Caki2 (cell line): ENCODE data around the gene TENM4. TPM values are rescaled to one million over a fixed set of nuclear protein-coding genes. Genes with fewer than 3 reads are reported as not detected.

ENCODE experiments used
- DNase-seq: peaks from one replicate; pipeline ENCODE4 v3.0.0-alpha.2; 2015; ENCODE audit warnings: low read depth
- in situ Hi-C: cut with HindIII; loops from 2 replicates; pipeline ENCODE4 v1.10.0; 2016; ENCODE audit warnings: low sequenced_read_pairs, low pct_unique_long_range_greater_than_20kb, mixed read lengths
- total RNA-seq: library from RNA; depleted of rRNA; stranded (reverse); fragments of >200 nt; shearing (Covaris generic); gene quantifications from 2 replicates; pipeline ENCODE4 v1.2.3, GENCODE V29; 2014; ENCODE audit warnings: low replicate concordance

The TENM4 gene
- total RNA-seq, 1 experiment from 2014 or later, result 0.17 TPM

DNA sequence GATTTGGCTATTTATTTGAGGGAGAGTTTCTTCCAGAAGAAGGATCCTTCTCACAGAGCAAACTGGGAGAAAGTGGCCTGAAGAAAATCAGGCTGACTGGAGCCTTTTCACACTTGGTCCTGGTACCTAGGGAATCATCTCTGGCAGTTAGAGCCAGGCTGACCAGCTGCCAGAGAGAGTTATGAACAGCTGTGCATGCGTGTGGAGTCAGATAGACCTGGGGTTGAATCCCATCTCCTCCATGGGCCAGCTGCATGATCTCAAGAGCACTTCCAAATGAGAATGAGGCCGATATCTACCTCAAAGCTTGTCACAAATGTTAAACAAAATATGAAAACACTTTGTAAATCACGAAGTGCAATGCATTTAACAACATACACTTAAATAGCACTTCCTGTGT, 390.0 kb downstream of the TENM4 start:
- DNase-seq, result no peak
- in situ Hi-C loops, result no loop called here

GRCh38 chr11:79049741-79050179, 391.1 kb downstream of the TENM4 start:
- in situ Hi-C loops, result no loop called here
- no peak for DNase-seq

DNA sequence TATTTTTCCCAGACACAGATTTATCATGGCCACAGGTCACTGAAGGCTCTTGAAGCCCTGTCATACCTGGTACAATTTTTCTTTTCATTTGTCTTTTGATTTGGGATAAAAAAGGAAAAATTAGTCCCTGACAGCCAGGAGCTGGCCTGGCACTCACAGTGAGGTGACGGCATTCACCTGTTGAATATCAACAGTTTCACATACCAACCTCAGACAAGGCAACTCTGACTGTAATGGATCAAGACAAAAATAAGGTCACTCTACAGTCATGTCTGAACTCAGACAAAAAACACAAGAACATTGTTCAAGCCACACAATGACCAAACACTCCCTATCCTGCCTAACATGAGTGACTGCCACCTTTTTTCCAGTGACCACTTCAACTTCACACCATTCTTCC, 392.9 kb downstream of the TENM4 start:
- in situ Hi-C loops, result no loop called here
- no peak for DNase-seq

DNA sequence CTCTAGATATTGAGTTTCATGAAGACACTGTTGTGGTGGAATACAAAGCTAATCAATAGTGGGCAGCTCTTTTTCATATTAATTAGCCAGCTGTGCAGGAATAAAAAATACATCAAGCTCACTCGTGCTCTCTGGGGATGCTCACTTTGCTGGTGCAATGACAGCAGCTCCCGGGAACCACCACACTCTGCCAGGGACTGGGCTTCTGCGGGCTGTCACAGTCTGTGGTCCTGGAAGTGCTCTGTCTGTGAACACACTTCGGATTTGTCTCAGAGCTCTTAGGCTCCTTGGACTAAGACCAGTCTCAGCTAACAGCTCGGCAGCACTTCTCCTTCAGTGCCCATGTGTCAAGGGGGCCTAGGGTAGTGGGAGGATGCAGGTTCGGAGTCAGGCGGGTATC, 393.5 kb downstream of the TENM4 start:
- in situ Hi-C loops, result no loop called here
- DNase-seq, result no peak

DNA sequence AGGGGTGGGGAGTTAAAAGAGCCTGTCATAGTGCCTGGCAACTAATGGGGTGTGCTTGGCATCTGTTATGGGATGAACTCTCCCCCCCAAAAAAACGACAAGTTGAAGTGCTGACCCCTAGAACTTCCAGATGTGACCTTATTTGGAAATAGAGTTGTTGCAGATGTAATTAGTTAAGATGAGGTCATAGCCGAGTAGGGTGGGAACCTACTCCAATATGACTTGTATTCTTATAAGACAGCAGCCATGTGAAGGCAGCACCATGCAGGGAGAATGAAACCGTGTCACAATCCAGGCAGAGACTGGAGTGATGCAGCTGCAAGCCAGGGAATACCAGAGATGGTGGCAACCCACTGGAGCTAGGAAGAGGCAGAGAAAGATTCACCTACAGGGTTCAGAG, 394.5 kb downstream of the TENM4 start:
- in situ Hi-C loops, result no loop called here
- no peak for DNase-seq

- no peak for DNase-seq
- in situ Hi-C loops, result no loop called here
These were observed 395.0 kb downstream of the TENM4 start for GRCh38 chr11:79045800-79046304.

DNA sequence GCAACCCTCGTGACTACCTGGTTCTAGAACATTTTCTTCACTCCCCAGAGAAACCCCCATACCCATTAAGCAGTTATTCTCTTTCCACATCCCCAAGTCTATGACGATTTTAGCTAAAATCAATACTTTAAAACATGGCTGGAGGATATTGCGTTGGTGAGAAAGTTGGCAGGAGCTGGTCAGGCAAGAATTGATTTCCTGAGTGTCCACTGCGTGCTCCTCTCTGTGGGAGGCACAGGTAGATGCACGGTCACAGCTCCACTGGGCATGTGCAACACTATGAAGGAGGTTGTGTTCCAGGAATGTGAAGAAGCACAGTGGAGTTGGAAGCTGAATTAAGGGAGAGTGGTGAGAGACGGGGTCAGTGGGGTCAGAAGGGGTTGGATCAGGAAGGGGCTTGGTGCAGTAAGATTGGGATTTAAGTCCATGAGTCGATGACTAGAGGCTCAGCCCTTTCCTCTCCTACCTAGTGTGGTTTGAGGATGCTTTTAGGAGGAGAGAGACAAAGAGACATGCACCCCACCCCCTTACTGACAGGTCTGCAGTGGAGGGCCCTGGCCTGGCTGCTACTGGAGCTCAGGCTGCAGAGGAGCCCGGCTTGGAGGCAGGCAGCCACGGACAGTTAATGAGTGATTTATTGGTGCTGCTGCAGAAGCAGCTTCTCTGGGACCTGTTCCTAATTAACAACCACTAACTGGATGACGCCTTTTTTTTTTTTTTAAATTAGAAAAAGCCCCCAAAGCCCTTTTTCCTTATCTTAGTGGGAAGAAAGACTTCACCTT, 395.6 kb downstream of the TENM4 start:
- in situ Hi-C loops, result no loop called here
- no peak for DNase-seq

DNA sequence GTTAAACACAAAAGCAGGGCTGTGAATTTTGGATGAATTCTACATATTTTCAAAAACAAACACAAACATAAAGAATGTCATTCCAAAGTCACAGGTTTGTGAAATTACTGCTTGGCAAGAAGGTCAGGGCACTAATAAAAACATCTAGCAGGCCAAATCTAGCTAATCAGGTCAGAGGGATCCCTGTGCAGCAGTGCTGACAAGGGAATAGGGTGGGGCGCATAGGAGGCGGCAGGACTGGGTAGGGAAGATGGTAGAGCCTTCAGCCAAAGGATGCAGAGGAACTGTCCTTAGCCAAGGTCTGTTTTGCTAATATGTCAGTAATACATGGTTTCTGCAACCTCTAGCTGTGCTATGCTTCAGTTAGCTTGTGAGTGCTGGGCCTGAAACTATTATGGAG, 396.6 kb downstream of the TENM4 start:
- in situ Hi-C loops, result no loop called here
- no peak for DNase-seq

DNA sequence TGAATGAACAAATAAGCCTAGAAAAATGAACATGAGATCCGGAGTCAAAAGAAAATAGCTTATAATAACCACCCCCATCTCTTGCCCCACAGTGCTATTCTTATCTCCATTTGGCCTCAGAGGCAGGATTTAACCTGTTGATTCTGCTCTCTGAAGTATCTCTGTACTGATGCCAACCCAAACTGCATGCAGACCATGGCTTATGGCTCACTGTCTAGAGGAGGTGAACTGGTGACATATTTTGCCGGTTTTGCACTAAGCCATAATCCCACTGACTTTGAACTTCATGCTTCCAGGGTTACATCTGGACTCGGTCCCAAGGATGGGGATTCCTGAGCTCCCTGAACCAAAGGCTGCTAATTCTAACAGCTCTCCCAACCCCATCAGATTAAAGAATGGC, 397.1 kb downstream of the TENM4 start:
- no peak for DNase-seq
- in situ Hi-C loops, result no loop called here

DNA sequence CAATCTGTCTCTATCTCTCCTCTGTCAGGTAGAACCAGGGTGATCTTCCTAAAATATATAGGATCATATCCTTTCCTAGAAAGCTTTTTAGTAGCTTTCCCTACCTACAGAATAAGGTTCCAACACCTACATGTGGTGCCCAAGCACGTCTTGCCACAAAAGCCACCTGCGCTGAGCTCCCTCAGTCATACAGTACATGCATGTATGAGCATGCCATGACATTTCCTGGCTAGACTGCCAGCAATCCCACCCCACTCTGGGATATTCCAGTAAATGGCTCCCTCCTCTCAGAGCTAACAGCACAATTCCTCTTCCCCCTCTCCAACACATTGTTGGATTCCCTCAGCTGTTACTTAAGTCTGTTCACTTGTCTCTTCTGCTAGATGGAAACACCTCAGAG, 398.0 kb downstream of the TENM4 start:
- in situ Hi-C loops, result no loop called here

GRCh38 chr11:79040348-79040747, 400.5 kb downstream of the TENM4 start:
- no peak for DNase-seq
- in situ Hi-C loops, result no loop called here

More for the DNA sequence above, 398.0 kb downstream of the TENM4 start:
- no peak for DNase-seq

GRCh38 chr11:79039122-79039521, 401.7 kb downstream of the TENM4 start:
- no peak for DNase-seq
- in situ Hi-C loops, result no loop called here

DNA sequence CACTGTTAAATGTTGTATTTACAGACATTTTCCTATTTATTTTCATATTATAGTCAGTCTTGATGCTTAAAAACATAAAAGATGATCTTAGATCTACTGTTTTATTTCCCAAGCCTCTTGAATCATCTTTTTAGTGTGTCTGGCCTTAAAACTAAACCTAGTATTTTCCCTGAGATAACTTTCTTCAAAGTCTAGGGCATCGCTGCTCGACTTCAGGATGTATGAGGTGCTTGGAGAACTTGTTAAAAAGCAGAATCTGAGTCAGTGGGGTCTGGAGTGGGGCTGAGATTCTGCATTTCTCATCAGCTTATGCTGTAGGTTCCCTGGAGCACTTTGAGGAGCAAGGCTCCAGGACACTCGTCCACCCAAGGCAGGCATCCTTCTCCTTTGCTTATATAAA, 404.9 kb downstream of the TENM4 start:
- DNase-seq, result no peak
- in situ Hi-C loops, result no loop called here

- in situ Hi-C loops, result no loop called here
- no peak for DNase-seq
These were observed 407.0 kb downstream of the TENM4 start for GRCh38 chr11:79033833-79034232.

- in situ Hi-C loops, result no loop called here
- DNase-seq, result no peak
These were observed 410.4 kb downstream of the TENM4 start for GRCh38 chr11:79030448-79030847.

DNA sequence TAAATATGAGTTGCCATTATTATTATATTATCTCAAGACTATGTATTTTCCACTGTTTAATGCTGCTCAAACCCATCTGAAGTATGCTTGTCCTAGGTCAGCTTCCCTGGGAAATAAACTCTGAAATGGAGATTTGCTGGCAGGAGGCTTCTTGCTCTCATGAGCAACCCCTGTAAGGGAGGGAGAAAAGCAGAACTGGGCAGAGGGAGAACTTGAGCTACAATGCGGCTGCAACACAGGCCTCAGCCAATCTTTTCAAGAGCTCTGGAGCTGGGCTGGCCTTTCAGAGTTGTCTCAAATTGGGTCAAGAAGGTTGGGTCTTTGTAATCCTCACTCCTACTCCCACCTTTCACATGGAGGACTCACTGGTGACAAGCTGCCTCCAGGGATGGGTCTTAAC, 412.6 kb downstream of the TENM4 start:
- DNase-seq, result no peak
- in situ Hi-C loops, result no loop called here

DNA sequence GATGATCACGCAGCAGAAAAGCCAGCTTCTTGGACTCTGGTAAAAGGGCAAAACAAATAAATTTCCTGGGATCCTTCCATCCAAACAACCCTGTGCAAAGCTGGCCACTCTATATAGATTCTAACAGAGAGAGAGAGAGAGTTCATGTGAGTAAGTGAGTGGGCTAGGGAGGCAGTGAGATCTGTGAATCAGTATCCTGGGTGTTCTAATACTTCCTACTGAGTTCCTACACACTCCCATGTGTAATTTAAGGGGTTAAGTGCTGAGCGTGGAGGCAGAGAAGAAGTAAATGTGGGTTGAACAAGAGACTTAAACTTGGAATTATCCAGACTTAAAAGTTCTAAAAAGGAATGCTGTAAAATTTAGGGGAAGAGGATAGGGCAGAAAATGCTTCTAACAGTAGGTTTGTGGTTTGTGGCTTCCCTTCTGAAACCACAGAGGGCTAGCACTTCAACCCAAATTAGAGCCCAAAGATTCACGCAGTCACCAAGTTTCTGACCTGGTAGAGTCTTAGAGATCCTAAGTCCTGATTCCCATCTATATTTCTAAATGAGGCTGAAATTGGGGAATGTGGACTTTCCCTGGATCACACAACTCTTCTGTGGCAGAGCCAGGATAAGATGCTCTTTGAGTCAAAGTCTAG, 413.9 kb downstream of the TENM4 start:
- DNase-seq, result no peak
- in situ Hi-C loops, result no loop called here

DNA sequence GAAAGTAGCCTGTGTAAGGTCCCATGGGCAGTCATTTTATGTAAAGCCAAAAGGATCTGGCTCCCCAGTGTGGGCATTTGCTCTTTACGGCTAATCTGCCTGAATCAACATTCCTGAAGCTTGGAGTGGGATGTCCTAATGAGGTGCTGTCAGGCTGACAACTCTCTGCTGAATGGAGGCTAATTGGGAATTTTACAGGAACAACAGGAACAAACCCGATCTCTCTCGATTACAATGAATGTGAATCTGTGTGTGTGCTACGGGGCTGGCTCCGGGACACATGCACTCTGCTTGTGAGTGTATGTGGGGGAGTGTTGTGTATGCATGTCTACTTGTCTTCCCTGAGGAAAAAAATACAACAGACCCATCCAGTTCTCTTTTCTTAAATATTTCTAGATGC, 415.2 kb downstream of the TENM4 start:
- no peak for DNase-seq
- in situ Hi-C loops, result no loop called here

GRCh38 chr11:79025097-79025496, 415.7 kb downstream of the TENM4 start:
- no peak for DNase-seq
- in situ Hi-C loops, result no loop called here

GRCh38 chr11:79022265-79022664, 418.6 kb downstream of the TENM4 start:
- DNase-seq, result no peak
- in situ Hi-C loops, result no loop called here
